NCI-H82 (cell line): ENCODE results near the gene GH1.
"Not testable (repeated sequence)": the region's sequence is repeated elsewhere in the genome, so short reads cannot be mapped to it uniquely, and the experiment has no call there.

Experiments
- DNase-seq: peaks from one replicate; lab custom pipeline; 2025; lab: John Stamatoyannopoulos, UW

GH1 gene

DNA sequence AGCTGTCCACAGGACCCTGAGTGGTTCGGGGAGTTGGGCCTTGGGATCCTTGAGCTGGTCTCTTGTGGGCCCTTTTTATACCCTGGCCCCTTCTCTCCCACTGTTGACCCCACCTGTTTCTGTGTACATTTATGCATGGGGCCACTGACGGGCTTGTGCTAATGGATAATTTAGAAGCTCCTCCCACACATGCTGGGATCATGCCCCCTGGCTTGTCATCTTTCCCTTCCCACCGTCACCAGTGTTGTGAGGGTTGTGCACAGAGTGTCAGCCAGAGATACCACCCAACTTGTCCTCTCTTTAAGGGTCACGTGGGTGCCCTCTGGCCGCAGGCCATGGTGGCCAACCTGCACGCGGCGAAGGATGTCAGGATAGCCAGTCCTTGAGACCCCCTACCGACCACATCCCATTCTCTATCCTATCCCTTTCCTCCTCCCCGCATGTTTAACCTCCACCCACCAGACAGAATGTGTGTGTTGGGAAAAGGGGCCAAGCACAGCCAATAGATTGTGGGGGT, at the start of gene GH1:
GH1 (minus strand) TSS at position 51 of the 517 bp plus-strand sequence. CDS start 63 bp downstream, outside the sequence.
- not testable (repeated sequence) for DNase-seq

DNA sequence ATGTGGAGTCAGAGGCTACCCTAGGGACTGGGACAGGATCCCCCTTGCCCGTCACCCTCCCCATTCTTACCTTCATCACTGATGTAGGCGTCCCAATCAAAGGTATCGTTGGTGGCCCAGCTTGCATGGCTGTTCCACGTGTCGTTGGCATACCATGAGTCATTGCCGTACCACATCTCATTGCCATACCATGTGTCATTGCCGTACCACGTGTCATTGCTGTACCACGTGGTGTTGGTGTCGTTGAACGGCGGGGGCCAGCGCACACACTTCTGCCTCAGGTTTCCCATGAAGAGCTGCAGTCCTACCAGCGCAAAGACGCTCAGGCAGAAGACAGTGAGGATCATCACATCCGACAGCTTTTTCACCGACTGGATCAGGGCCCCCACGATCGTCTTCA, 49.3 kb upstream of the GH1 start:
- no peak for DNase-seq

DNA sequence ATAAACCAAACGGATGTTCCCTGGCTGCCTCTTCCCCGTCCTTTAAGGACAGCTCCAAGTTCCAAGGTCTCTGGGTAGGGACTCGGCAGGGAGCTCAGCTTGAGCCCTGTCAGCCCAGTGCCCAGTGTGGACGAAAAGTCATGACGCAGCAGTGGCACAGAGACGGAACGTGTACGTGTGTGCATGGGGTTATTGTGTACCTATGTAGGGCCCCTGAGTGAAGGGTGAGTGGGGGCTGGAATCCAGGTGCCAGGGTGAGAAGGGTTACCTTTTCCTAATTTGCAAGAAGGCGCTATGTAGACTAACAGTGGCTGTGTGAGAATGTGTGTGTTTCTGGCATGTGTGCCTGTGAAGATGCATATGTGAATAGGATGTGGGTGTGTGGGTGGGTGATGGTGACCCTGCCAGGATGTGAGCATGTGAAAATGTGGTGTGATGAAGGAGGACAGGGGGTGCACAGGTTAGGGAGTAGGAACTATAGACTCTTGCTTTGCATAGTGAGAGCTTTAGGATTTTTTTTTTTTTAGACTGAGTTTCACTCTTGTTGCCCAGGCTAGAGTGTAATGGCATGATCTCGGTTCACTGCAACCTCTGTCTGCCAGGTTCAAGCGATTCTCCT, 48.1 kb upstream of the GH1 start:
- DNase-seq: no peak

DNA sequence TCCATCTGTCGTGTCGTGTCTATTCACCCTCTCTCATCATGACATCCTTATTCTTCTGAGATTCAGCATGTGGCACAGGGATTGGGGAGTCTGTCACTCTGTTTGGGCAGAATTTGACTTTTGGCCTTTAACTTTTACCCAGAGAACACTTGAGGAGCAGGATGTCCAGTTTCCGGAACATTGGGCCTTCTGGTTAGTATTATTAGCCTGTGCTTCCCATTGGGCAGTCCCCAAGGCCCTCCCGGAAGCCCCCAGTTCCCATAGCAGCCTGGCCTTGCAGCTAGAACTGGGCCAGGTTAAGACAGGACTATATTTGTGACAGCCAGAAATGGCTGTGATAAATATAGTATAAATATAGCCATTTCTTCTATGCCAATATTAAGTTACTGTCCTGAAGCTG, 44.5 kb upstream of the GH1 start:
- DNase-seq: no peak

DNA sequence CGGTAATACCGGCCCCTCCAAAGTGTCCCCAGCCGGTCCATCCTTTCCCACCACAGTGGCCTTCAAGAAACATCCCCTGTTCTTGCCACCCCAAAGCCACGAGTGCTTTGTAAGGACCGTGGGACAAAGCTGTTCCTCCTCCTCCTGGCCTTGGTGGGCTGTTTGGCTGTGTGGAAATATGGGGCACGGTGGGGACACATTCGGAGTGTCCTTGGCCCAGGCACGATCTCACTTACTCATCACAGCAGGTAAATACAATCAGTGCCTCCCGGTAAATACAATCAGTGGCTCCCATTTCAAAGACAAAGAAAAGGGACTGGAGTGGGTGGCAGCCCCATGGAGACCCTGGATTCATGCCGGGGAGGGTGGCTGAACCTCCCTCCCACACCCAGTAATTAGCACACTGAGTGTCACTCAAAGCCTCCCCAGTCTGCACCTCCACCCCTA, 43.7 kb upstream of the GH1 start:
- DNase-seq: no peak

DNA sequence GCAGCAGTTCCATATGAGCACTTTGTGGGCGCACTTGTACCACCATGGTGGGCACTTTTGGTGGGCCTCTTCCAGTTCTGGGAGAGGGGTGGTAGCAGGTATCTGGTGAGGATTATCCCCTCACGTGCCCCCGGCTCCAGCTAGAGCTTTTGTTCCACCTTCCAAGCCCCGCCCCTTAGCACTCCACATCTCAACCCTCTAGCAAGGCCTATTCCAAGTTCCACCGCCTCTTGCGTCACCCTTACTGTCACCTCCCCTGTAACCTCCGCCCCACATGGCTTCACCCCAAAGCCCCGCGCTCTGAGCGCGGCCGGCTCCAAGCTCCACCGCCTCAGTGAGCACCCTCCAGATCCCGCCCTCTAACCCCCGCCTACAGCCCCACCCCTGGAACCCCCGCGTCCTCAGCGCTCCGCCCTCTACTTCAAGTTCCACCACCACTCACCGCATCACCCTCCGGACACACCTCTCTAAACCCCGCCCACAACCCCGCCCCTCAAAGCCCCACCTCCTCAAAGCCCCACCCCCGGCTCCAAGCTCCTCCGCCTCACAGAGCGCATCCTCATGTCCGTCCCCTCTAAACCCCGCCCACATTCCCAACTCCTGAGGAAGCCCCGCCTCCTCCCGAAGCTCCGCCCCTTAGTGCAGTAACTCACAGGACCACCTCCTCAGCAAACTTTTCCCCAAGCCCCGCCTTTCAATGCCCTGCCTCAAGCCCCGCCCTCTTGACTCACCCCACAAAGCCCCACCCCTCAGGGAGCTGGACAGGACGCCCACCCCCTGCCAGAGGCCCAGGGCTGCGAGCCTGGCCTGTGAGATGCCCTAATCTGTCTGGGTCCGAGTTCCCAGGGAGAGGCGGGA, 42.9 kb upstream of the GH1 start:
- peak; percentile 58 for DNase-seq

DNA sequence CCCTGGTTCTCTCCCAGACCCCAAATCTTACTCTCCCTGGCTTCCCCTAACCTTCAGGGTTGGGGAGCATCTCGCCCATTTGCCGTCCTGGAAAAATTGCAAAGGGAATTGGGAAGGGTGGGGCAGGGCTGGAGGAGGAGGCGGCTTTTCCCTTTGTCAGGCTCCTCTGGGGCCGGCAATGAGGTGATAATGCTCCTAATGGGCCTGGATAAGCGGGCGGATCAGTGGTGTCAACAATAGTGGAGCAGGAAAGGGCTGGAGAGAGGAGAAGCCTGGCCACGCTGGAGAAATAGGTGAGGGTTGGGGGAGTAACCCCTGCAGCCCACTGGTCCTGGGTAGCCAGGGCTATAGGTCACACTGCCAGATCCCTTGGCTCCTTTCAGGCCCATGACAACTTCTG, 41.8 kb upstream of the GH1 start:
- peak; percentile 61 for DNase-seq

DNA sequence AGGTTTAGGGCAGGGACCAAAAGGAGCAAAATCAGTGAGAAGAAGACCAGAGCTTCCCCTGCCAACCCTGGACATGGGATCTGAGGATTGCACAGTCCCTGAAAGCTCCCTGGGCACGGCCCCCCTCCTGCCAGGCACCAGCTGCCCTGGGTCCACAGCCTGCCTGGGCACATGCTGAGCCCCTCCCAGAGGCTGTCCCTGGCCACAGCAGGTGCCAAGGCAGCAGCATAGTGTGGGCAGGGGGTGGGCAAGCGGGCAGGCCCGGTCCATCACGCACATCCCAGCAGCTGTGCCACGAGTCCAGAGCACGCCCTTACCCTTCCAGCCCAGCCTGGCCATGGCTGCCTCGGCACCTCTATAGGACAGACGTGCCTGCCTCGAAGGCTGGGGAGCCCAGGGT, 41.4 kb upstream of the GH1 start:
- no peak for DNase-seq

DNA sequence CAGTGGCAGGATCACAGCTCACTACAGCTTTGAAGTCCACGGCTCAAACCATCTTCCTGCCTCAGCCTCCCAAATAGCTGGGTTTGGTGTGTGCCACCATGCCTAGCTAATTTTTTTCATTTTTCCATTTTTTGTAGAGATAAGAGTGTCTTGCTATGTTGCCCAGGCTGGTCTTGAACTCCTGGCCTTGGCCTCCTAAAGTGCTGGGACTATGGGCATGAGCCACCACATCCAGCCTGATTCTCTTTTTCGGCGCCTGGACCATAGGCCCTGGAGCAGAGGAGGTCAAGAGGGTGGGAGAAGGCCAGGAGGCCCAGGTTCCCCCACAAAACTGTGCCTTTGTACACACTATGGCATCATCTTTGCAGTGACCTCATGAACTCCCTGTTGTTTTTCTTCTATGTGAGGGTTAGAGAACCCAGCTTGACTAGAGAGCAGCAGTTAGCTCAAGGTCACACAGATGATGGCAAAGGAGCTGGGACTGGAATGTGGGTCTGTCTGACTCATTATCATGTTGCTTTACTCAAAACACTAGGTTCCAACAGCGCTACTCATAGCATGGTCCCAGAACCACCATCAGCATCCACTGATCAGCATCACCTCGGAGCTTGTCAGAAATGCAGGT, 37.8 kb upstream of the GH1 start:
- DNase-seq: no peak

DNA sequence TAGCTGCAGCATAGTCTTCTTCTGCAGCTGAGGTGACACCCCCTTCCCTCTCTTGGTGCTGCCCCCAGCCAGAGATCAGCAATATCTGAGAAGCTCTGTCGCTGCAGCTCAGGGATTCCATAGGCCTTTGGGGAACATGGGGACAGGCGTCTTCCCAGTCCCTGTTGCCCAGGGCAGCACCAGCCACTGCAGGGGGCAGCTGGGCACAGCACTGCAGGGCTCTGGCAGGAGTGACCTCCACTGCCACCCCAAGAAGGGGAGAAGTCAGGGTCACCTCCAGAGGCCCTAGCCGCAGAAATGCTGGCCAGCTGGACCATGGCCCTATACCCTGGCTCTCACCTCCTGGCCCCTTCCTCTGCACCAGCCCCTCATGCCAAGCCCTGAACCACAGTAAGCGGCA, 37.2 kb upstream of the GH1 start:
- no peak for DNase-seq

DNA sequence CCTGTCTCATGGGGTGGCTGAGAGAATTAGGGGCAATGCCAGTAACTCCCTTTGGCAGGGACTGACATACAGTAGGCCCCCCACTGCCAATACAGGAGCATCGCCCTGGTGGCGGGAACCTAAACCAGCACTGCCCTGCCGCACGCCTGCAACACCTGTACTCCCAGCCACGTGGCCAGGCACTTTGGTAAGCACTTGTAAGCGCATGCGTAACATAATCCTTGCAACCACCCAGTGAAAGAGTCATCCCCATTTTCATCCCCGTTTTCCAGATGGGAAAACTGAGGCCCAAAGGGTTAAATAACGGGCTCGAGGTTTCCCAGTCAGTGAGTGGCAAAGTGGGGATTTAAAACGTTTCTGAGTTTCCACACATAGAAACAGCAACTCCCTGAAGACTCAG, 36.6 kb upstream of the GH1 start:
- DNase-seq: no peak

DNA sequence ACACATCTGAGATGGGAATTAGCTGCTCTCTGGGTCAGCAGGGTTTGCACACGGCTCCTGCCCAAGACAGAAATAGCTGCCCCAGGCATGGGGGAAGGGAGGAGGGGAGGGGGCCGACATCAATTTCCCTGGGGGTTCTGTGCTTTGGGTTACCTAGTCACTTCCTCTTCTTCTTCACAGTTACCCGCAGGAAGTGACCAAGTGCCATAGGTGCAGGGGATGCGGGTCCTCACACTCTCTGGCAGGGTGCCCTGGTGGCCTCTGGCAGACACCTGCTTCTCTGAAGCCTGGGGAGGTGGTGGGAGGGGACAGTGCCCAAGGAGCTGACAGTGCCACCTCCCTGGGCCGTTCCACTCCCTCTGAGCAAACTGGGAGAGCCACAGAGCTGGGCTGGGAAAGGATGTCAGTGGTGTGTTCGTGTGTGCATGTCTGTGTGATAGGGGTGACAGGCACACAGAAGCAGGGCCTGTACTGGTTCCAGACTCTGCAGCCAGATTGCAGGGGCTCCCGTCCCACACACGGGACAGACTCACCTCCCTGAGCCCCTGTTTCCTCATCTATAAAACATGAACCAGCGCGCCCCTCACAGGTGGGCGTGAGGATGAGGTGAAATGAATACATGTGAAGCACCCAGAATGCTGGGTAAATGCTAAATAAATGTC, 35.9 kb upstream of the GH1 start:
- DNase-seq: no peak

DNA sequence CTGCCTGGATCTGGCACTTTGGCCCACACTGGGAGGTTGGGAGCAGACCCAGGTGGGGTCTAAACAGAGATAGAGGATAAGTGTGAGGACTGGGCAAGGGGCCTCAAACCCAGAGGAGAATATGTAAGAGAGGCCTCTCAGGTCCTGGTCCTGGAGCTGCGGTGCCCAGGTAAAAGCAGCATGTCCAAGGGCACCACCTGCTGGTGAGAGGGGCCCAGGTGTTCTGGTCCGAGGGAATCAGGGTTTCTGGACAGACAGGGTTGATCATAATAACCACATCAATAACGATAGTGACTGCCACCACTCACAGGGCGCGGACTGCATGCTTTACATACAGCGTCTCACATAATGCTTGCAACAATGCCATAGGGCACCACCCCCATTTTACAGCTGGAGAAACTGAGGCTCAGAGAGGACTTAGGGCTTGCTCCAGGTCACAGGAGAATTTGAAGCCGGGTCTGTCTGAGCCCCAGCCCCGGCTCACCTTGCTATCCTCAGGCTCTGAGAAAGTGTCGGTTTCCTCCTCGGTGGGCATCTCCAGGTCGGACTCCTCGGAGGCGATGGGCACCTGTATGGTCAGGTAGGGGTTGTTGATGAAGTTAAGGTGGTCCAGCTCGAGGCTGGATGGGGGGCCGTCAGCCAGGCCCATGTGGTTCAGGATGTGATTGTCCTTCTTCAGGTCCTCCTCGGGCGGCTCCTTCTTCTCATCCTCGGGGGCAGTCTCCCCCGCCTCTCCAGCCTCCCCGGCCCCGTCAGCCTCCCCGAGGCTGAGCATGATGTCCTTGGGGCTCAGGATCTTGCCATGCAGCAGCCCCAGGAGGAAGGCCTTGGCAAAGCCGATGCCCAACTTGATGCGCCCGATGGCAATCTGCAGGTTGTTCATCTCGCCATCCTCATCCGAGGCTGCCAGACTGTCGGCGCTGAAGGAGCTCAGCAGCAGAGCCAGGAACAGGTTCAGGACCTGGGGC, 32.6 kb upstream of the GH1 start:
- peak; percentile 45 for DNase-seq

DNA sequence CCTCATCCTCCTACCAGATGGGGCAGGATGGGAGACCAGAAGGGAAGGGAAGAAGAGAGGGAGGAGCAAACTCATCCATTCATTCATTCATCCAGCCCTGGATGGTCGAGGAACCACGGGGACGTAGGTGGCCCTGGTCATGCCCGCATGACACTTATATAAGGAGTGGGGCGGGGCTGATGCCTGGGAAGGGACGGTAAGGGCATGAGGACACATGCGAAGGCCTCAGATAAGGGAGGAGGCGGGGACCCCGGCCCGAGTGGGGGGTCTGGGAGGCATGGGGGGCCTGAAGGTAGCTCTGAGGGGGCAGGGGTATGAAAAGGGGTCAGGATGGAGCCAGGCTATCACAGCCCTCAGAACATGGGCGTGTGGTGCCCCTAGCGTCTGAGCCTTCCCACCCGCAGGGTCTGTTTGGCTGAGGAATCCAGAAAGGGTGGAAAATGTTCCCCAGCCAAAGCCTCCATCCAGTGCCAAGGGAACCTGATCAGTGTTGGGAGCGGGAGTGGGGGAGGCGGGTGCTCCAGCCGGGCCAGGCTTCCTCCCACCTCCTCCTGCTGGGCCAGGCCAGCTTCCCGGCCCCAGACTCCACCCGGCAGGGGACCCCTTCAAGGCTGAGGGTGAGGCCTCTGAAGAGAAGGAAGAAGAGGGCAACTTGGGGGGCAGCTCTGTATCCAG, 31.1 kb upstream of the GH1 start:
- no peak for DNase-seq

DNA sequence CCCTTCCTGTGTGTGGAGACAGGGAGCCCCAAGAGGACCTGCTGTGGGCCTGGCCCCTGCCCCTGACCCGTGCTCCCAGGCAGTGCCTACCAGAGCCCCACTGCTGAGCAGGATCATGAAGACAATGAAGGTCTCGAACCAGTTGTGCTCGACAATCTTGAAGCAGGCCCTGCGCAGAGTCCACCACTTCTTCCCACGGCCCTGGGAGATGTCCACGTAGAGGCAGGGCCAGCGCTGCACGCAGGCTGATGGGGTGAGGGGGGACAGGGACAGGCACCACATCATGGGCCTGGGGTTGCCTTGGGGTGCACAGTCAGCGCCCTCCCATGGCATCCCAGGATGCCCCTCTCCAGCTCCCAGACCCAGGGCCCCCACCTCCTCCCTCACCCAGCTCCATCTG, 29.9 kb upstream of the GH1 start:
- no peak for DNase-seq

DNA sequence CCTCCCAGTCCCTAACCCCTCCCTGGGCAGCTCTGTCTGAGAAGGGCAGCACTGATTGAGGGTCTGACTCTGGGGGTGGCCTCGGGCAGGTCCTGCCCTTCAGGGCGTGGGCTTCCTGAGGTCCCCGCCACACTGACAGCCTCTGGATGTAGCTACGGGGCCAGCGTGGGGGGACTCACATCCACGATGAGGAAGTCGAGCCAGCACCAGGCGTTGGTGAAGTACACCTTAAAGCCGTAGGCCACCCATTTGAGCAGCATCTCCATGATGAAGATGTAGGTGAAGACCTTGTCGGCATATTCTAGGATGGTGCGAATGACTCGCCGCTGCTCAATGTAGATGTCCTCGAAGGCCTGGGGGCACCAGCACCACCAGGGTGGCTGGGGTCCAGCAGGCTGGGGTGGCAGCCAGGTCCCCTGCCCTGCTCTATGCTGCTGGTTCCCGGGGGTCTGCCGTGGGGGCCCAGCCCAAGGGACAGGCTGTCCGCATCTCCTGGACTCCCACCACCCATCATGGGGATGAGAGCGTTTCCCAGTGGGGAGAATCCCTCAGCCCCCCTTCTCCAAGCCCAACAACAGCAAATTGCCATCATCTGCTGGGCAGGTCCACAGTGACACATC, 29.2 kb upstream of the GH1 start:
- DNase-seq: no peak

DNA sequence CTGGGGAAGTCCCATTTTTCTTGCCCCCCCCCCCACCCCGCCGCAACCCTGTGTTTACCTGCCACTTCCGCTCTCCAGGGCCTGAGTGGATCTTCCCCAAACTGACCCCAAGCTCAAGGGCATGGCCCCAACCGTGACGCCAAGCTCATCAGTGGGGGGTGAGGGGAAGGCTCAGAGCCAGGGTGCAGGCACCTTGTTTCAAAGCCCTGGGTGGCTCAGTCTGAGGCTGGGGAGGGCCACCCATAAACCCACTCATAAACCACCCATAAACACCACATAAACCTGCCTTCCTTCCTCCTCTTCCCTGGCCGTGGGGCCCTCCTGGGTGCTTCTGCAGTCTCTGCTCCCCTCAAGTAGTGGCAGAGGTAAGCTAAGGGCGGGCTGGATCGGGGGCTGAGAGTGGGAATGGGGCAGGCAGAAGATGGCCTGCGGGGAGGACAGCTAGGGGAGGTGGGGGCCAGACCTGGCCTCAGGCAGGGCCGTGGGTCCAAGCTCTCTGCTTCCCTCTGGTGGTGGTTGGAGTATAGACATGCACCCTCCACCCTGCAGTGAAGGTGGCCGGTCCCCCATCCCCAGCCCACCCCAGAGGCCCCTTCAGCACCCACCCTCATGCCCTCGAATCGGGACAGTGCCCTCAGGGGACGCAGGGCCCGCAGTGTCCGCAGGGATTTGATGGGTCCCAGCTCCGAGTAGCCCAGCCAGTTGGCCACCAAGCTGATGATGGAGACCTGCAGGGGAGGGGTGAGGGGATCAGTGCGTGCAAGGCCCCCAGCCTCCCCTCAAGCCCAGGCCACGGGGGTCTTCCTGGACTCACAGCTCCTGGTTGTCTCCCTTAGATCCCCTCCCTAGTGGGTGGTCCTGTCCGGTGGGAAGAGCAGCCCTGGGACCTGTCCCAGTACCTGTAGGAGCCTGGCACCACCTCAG, 28.1 kb upstream of the GH1 start:
- peak; percentile 86 for DNase-seq

DNA sequence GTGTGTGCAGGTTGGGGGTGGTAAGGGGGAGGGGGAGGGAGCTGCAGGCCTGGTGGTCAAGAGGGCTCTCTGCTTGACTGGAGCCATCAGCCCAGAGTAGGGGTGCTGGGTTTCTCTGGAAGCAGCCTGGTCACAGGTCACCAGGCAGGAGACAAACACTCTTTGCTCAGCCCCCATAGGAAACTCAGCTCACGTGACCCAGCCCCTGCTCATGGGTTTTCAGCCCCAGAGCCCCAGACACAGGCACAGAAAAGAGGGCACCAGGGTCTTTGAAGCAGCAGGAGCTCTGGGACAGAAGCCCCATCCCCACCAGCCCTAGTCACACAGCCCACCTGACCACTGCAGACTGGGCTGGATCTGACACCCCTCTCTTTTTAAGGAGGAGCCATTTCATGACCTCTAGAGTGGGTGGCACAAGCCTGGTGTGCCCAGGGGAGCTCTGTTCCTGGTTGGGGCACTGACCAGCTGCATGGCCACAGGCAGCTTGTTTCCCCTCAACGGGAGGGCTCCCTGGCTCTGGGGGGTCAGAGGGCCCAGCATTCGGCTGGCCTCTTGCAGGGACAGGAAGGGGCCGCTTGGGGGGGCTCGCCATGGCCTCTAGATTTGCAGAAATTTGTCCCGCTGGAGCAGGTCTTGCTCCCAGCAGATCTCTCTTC, 27.3 kb upstream of the GH1 start:
- DNase-seq: no peak
